Calu3 (cell line): ENCODE data around the gene LIF. TPM values are rescaled to one million over a fixed set of nuclear protein-coding genes. Genes with fewer than 3 reads are reported as not detected.

Experiments used
- BruUV-seq: library from RNA; stranded (reverse); fragments of 400-500 nt; replicated peaks from 2 replicates; lab custom pipeline; 2021; lab: Mats Ljungman, UMichigan
- CTCF ChIA-PET: fragments of 300-600 bp; sonication (Branson Sonifier 250); formaldehyde crosslinking; loops from one replicate; lab custom pipeline; 2022; ENCODE audit warnings: antibody characterized with exemption; lab: Charles Lee
- DNase-seq: peaks from one replicate; pipeline ENCODE4 v3.0.0; 2022
- H3K27ac Mint-ChIP-seq: one replicate; pipeline ENCODE4 v1.8.0; 2022; ENCODE audit warnings: mixed read lengths; ENCODE audit not compliant: unreplicated experiment
- H3K27me3 Mint-ChIP-seq: one replicate; pipeline ENCODE4 v1.8.0; 2022; ENCODE audit warnings: mixed read lengths; ENCODE audit not compliant: unreplicated experiment
- H3K36me3 Mint-ChIP-seq: one replicate; pipeline ENCODE4 v1.8.0; 2022; ENCODE audit warnings: mild to moderate bottlenecking, moderate library complexity, mixed read lengths; ENCODE audit not compliant: insufficient read depth, unreplicated experiment
- H3K4me1 Mint-ChIP-seq: one replicate; pipeline ENCODE4 v1.8.0; 2022; ENCODE audit warnings: mild to moderate bottlenecking, low read depth, mixed read lengths; ENCODE audit not compliant: unreplicated experiment
- H3K4me3 Mint-ChIP-seq: one replicate; pipeline ENCODE4 v1.8.0; 2022; ENCODE audit warnings: mild to moderate bottlenecking, low read depth, moderate library complexity, mixed read lengths; ENCODE audit not compliant: unreplicated experiment
- H3K9me3 Mint-ChIP-seq: one replicate; pipeline ENCODE4 v1.8.0; 2022; ENCODE audit warnings: low read depth, mixed read lengths; ENCODE audit not compliant: unreplicated experiment
- intact Hi-C: fragments of 100-400 bp; cut with micrococcal nuclease; formaldehyde crosslinking; loops from one replicate; pipeline ENCODE4 v1.10.0; 2022; ENCODE audit not compliant: unreplicated experiment
- total RNA-seq: library from RNA; stranded (reverse); gene quantifications from 2 replicates; pipeline ENCODE4 v1.2.3, GENCODE V29; 2022
- TF ChIP-seq, protein P1 (sequence below): fragments of 200-600 bp; IDR thresholded peaks from one replicate; pipeline ENCODE4 v1.8.0; 2022; ENCODE audit warnings: antibody characterized with exemption; ENCODE audit not compliant: unreplicated experiment

The LIF gene
- total RNA-seq, 1 experiment from 2014 or later = 260 TPM

DNA sequence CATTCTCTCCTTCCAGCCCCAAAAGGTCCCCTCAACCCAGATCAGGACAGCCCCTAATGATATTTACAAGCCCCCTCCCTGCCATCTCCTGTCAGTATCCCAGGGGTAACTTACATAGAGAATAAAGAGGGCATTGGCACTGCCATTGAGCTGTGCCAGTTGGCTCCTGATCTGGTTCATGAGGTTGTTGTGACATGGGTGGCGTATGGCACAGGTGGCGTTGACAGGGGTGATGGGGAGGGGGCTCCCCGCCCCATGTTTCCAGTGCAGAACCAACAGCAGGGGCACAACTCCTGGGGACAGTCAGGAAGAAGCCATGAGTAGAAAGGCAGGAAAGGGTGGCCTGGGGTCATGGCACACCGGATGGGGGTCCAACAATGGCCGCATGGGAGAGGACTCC, 1.9 kb downstream of the LIF start:
- TF ChIP-seq, protein P1, sequence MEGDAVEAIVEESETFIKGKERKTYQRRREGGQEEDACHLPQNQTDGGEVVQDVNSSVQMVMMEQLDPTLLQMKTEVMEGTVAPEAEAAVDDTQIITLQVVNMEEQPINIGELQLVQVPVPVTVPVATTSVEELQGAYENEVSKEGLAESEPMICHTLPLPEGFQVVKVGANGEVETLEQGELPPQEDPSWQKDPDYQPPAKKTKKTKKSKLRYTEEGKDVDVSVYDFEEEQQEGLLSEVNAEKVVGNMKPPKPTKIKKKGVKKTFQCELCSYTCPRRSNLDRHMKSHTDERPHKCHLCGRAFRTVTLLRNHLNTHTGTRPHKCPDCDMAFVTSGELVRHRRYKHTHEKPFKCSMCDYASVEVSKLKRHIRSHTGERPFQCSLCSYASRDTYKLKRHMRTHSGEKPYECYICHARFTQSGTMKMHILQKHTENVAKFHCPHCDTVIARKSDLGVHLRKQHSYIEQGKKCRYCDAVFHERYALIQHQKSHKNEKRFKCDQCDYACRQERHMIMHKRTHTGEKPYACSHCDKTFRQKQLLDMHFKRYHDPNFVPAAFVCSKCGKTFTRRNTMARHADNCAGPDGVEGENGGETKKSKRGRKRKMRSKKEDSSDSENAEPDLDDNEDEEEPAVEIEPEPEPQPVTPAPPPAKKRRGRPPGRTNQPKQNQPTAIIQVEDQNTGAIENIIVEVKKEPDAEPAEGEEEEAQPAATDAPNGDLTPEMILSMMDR = no peak
- peak overlapping the region; percentile 78 for H3K4me3 Mint-ChIP-seq
- H3K27ac Mint-ChIP-seq = peak overlapping the region; percentile 98
- CTCF ChIA-PET = interaction anchor here (0.5 kb wide), 1 partner anchor 154 kb away, joined by 6 read pairs; no protein-coding TSS in a partner anchor
- no peak for DNase-seq
- no peaks in the 10 kb centered on the region for H3K9me3 Mint-ChIP-seq
- H3K36me3 Mint-ChIP-seq = peaks cover 100% of the 10 kb centered on the region
- no peaks in the 10 kb centered on the region for H3K27me3 Mint-ChIP-seq
- BruUV-seq = no TSS peak
- peaks cover 77% of the 10 kb centered on the region for H3K4me1 Mint-ChIP-seq
- intact Hi-C loops = no loop called here

DNA sequence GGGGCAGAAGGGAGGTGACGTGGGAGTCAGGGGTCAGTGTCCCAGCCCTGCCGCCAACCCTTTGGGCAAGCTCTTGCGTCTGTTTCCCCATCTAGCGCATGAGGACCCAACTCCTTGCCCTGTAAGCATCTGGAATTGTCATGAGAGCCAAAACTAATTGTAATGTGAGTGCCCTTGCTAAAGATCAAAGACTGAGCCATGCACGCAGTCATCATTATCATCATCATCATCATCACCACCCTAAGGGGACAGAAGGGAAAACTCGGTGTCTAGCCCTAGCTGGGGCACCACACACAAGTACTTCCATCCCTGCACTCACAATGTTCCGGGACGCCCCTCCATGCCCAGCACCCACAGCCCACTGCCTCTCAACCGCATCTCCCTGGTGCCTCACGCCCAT, 2.5 kb downstream of the LIF start:
- Mint-ChIP-seq H3K4me1 (peaks cover 75% of the 10 kb centered on the region), H3K9me3 (no peaks in the 10 kb centered on the region), H3K4me3 (peak overlapping the region; percentile 78), H3K27me3 (no peaks in the 10 kb centered on the region), H3K27ac (peak overlapping the region; percentile 98), H3K36me3 (peaks cover 100% of the 10 kb centered on the region)
- TF ChIP-seq, protein P1 = no peak
- CTCF ChIA-PET = no interaction called here
- intact Hi-C loops = no loop called here
- no TSS peak for BruUV-seq
- no peak for DNase-seq

DNA sequence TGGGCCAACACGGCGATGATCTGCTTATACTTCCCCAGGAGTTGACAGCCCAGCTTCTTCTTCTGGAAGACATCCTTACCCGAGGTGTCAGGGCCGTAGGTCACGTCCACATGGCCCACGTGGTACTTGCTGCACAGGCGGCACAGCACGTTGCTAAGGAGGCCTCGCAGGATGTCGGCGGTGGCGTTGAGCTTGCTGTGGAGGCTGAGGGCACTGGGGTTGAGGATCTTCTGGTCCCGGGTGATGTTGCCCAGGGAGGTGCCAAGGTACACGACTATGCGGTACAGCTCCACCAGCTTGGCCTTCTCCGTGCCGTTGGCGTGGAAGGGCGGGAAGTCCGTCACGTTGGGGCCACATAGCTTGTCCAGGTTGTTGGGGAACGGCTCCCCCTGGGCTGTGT, 2.9 kb downstream of the LIF start:
- intact Hi-C loops = no loop called here
- Mint-ChIP-seq H3K27ac (peak overlapping the region; percentile 98), H3K27me3 (no peaks in the 10 kb centered on the region), H3K4me3 (peak overlapping the region; percentile 78), H3K9me3 (no peaks in the 10 kb centered on the region), H3K4me1 (peaks cover 75% of the 10 kb centered on the region), H3K36me3 (peaks cover 100% of the 10 kb centered on the region)
- DNase-seq = peak; percentile 21
- CTCF ChIA-PET = no interaction called here
- TF ChIP-seq, protein P1 = no peak
- BruUV-seq = no TSS peak

DNA sequence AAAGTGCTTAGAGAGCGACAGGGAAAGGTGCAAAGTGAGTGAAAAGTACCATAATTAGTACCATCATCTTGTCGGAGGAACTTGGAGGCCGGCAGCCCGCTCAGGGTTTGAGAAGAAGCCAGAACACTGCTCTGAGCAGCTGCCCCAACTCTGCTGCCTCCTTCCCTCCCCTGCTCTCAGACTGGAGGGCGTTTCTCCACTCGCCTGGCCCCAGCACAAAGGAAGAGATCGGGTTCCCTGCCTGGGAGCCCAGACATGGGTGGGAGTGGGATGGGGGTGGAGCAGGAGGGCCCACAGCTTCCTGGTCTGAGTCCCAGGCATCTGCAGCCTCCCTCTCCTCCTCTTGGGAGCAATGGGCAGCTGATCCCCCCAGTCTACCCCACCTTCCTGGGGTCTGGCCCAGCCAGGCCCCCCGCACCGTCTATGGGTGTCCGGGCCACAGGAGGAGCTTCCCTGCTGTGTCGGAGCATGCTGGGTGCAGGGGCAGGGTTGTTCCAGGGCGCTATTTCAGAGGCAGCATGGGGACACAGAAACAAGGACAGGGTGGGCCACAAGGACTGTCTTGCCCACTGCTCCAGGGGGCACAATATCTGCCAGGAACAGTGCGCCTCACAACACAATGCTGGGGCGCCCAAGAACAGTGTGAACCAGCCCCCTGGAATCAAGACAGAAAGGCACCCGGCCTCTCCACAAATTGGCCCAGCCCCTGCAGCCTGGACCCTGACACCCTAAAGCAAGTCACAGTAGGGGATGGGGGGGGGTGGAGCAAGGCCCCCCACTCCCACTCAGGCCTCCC, 4.8 kb downstream of the LIF start:
- CTCF ChIA-PET = interaction anchor here (0.7 to 1.4 kb wide), 2 partner anchors 14 to 31 kb away, joined by 3 to 5 read pairs; no protein-coding TSS in a partner anchor
- H3K36me3 Mint-ChIP-seq = peaks cover 100% of the 10 kb centered on the region
- intact Hi-C loops = no loop called here
- peak; percentile 27 for DNase-seq
- BruUV-seq = no TSS peak
- peaks cover 75% of the 10 kb centered on the region for H3K4me1 Mint-ChIP-seq
- no peaks in the 10 kb centered on the region for H3K27me3 Mint-ChIP-seq
- H3K9me3 Mint-ChIP-seq = no peaks in the 10 kb centered on the region
- H3K27ac Mint-ChIP-seq = peak overlapping the region; percentile 98
- TF ChIP-seq, protein P1 = no peak
- H3K4me3 Mint-ChIP-seq = peak overlapping the region; percentile 78
